ENCODE data around the gene VWCE.

- TF ChIP-seq CTCF (IDR thresholded peaks at IDR 0.05; ENCODE audit: low read length) (no peak), EZH2 (optimal IDR thresholded peaks at IDR 0.05; ENCODE audit: low read depth, low read length) (no peak), EZH2phosphoT487 (IDR thresholded peaks at IDR 0.05; ENCODE audit: low read length) (no peak)
Observed at GRCh38 chr11:61342207-61342803, 47.2 kb upstream of the VWCE start.

Data from MM.1S (cell line).